DND-41 (cell line): Measurements from ENCODE around the gene DNASE1L2.

Experiments
- EZH2 ChIP-seq: IDR thresholded peaks from 3 replicates; pipeline ENCODE4 v1.6.1; 2012; ENCODE audit warnings: borderline replicate concordance, low read depth, mild to moderate bottlenecking, moderate library complexity, low read length, inconsistent platforms; ENCODE audit not compliant: severe bottlenecking
- TF ChIP-seq, protein P1 (sequence below): IDR thresholded peaks from 2 replicates; pipeline ENCODE4 v1.5.1; 2012; ENCODE audit warnings: borderline replicate concordance, low read length, moderate library complexity, mild to moderate bottlenecking; ENCODE audit not compliant: poor library complexity, severe bottlenecking; ENCODE audit errors: extremely low read depth

DNA sequence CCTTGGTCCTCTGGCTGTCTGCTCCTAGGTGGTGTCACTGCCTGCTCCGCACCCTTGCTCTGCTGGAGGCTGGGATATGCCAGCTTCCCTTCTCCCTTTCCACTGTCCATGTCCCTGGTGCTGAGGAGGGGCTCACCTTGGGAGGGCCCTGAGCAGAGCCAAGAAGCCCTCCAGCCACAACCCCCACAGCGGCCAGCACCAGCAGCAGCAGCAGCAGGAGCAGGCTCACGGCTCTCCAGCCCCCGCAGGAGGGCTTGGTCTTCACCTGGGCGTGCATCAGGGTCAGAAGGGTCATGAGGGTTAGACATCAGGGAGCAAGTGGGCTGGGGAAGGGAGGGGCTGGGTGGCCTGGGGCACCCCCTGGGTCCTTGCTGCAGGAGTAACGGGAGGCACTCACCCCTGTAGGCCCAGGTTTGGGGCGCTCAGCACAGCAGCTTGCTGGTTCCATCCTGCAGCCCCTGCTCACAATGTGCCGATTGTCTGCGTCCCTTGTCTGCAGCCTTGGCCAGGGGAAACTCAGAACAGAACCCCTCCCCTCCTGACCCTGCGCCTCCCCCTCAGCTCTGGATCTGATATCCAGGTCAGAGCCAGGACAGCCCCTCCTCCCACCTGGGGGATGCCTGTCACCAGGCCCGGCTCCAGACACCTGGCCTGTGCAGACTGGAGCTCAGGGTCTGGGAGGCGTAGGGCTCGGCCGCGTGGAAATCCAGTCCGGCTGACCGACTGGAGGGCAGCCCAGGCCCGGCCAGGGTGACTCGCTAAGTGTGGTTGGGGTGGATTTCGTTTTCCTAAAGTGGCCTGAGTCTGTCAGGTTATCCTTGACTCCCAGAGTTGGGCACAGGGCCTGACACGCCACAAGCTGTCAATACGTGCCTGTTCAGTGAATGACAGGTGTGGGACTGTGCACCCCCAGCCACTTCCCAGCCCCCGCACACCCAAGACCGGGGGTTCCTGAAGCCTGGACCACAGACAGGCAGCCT, 25.6 kb upstream of the DNASE1L2 start, which contains the start of gene BRICD5:
- TF ChIP-seq, protein P1, sequence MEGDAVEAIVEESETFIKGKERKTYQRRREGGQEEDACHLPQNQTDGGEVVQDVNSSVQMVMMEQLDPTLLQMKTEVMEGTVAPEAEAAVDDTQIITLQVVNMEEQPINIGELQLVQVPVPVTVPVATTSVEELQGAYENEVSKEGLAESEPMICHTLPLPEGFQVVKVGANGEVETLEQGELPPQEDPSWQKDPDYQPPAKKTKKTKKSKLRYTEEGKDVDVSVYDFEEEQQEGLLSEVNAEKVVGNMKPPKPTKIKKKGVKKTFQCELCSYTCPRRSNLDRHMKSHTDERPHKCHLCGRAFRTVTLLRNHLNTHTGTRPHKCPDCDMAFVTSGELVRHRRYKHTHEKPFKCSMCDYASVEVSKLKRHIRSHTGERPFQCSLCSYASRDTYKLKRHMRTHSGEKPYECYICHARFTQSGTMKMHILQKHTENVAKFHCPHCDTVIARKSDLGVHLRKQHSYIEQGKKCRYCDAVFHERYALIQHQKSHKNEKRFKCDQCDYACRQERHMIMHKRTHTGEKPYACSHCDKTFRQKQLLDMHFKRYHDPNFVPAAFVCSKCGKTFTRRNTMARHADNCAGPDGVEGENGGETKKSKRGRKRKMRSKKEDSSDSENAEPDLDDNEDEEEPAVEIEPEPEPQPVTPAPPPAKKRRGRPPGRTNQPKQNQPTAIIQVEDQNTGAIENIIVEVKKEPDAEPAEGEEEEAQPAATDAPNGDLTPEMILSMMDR: no peak
- TF ChIP-seq EZH2: no peak
